ENCODE results near the gene SEPTIN12.
A peak's percentile ranks its signal among the peaks of the same experiment; 100 is the strongest.

Gene SEPTIN12

DNA sequence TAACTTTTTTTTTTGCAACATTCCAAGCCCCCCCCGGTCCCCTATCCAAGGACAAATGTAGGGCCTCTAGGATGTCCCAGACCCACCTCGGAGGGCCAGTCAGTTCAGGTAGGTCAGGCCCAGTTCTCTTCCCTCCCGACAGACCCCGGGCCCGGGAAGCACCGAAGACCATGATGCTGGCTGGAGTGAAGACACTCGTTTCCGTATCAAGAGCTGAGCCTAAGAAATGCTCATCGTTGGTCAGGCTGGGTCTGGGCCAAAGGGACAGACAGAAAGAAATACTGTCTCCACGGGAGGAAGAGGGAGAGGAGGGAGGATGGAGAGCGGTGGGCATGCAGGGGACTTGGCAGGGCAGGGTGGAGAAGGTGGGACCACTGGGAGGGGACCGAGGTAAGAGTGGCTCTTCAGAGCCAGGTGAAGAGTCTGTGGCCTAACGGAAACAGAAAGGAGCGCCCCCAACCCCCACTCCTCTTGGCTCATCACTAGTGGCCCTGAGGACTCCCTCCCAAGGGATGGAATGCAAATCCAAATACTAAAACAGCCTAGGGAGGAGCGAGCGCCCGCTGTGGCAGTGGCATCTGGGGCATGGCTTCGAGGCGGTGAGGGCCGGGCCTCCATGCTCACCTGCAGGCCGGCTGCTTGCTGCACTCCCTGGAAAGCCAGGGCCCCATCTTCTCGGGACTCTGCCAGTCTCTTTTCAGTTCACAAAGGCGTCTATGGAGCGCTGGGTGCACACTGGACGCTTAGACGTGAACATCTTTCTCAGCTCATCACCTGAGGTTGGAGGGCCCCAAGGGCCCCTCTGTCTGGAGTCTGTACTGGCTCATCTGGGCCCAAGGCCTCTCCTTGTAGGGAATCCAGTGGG is 16.0 kb upstream of the SEPTIN12 start:
- H3K4me3 ChIP-seq (ENCODE audit: low read depth, low read length) = no peak overlapping the region
- TF ChIP-seq, protein P1, sequence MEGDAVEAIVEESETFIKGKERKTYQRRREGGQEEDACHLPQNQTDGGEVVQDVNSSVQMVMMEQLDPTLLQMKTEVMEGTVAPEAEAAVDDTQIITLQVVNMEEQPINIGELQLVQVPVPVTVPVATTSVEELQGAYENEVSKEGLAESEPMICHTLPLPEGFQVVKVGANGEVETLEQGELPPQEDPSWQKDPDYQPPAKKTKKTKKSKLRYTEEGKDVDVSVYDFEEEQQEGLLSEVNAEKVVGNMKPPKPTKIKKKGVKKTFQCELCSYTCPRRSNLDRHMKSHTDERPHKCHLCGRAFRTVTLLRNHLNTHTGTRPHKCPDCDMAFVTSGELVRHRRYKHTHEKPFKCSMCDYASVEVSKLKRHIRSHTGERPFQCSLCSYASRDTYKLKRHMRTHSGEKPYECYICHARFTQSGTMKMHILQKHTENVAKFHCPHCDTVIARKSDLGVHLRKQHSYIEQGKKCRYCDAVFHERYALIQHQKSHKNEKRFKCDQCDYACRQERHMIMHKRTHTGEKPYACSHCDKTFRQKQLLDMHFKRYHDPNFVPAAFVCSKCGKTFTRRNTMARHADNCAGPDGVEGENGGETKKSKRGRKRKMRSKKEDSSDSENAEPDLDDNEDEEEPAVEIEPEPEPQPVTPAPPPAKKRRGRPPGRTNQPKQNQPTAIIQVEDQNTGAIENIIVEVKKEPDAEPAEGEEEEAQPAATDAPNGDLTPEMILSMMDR (IDR thresholded peaks at IDR 0.05; ENCODE audit: insufficient read depth, low read depth, low read length, missing control alignments) = no peak
- no peak for DNase-seq (ENCODE audit: low read depth)

DNA sequence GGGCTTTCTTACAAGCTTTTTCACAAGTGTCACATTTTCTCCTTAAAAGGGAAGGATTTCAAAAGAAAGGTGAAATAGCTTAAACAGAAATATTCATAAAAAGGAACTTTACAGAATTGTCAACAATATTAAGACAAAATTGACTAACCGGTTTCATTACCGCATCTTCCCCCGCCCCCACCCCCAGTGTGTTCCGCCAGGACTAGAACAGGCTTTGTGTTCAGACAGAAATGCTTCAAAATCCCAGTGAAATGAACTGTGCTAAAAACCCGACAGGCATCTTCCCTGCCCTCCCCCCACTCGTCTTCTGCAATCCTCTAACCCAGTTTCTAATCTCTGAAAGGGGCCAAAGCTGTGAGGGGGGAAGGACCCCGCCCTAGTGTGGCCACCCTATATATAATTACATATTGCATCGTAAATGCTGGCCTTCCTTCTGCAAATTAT is 15.3 kb upstream of the SEPTIN12 start:
- peak overlapping the region; percentile 52 for H3K4me3 ChIP-seq (ENCODE audit: low read depth, low read length)

DNA sequence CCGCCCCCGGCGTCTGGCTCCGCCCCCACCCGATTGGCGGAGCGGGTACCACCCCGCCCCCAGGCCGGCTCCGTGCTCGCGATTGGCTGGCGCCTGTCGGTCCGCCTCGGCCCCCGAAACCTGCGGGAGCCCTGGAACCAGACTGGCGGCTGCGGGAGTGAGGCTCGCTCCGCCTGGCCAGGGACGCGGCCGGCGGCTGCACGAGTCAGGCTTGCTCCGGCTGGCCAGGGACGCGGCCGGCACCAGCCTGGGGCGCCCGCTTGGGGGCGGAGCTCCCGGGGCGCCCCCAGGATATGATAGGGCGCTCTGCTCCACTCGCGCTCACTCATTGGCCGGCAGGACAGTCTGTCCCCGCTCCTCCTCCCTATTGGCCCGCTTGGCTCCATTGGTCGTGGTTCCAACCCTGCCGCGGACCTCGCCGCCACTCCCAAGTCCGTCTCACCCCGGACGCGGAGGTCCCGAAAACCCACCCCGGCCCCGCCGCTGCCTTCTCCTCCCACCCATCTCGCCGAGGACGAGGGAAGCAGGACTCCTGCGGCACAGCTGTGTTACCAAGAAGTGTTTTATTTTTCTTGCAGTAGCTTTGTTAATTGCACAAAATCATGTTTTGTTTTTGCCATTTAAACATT is 14.6 kb upstream of the SEPTIN12 start:
- TF ChIP-seq, protein P1 (IDR thresholded peaks at IDR 0.05; ENCODE audit: insufficient read depth, low read depth, low read length, missing control alignments) = no peak
- peak overlapping the region; percentile 52 for H3K4me3 ChIP-seq (ENCODE audit: low read depth, low read length)
- peak; percentile 93 for DNase-seq (ENCODE audit: low read depth)

More for the DNA sequence above, 15.3 kb upstream of the SEPTIN12 start:
- DNase-seq (ENCODE audit: low read depth) = no peak
- TF ChIP-seq, protein P1 (IDR thresholded peaks at IDR 0.05; ENCODE audit: insufficient read depth, low read depth, low read length, missing control alignments) = no peak

DNA sequence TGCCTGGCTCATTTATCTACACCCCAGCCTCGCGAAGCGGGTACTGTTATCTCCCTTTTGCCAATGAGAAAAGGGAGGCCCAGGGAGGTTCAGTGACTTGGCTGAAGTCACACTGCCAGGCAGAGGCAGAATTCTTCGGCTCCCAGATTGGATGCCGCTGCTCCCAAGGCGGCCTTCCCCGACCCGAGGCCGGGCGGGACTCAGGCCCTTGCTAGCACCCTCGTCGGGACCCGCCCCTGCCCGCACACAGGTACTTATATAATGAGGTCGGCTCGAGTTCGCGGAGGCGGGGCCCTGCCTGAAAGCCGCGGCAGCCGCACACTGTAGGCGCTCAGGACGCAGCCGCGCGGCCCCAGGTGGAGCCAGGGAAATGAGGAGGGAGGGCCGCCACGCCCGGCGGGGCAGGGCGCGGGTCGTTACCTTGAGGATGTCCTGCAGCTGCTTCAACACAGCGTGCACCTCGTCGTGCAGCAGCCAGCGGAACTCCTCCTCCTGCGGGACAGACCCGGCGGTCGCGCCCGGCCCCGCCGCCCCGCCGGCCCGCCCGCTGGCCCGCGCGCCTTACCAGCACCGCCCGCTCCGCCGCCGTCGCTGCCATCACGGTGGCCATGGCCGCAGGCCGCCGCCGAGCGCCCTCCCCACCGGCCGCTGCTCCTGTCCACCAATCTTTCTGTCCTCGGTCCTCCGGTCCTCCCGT is 14.0 kb upstream of the SEPTIN12 start, which contains the start of gene ROGDI:
ROGDI (minus strand) TSS at position 672 of the 697 bp plus-strand sequence; CDS start at position 610, 62 bp downstream.
- peak; percentile 92 for DNase-seq (ENCODE audit: low read depth)
- TF ChIP-seq, protein P1 (IDR thresholded peaks at IDR 0.05; ENCODE audit: insufficient read depth, low read depth, low read length, missing control alignments) = no peak
- H3K4me3 ChIP-seq (ENCODE audit: low read depth, low read length) = peak within 1 kb of the TSS; percentile 52

DNA sequence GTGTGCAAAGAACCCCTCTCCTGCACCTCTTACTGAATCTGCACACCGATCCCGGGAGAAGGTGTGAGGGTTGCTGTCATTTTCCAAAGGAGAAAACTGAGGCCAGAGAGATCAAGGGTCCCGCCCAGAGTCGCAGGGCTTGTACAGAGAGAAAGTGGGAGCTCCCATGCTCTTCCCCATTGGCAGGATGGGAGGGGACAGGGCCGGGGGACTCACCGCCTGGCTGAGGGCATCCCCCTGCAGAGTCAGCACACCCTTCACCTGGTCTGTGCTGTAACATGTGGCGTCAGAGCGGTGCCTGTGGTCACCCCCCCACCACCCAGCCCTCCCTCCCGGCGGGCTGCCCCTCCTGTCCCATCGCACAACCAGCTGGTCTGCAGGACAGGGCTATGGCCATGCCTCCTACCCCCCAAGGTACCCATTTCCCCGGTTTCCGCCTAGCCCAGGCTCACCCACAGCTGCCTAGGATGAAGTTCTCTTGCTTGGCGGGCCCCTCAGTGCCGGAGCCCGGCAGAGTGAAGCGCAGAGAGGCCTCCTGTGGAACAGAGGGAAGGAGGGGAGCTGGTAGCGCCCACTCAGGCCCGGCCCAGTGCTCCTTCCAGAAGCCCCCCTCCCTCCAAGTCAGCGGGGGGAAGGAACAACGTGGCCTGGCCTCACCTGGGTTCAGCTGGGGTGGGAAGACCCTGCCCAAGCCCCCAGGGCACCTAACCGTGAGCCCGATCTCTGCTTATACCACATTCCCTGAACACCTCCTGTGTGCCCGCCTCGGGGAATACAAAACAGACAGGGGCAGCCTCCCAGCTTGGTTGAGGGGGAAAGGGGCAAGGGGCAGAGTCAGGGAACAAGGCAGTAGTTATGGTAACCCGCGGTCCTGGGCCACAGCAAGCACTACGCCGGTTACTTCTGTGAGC is 13.2 kb upstream of the SEPTIN12 start:
- DNase-seq (ENCODE audit: low read depth) = no peak
- peak overlapping the region; percentile 52 for H3K4me3 ChIP-seq (ENCODE audit: low read depth, low read length)
- TF ChIP-seq, protein P1 (IDR thresholded peaks at IDR 0.05; ENCODE audit: insufficient read depth, low read depth, low read length, missing control alignments) = no peak
